ENCODE measurements around the gene KRTCAP2.

- TF ChIP-seq MAX (IDR thresholded peaks at IDR 0.05; ENCODE audit: low read depth, low read length) (no peak), JUNB (IDR thresholded peaks at IDR 0.05) (no peak), CTCF (IDR thresholded peaks at IDR 0.05 in 2 of 3, conservative IDR thresholded peaks at IDR 0.05 in 1 of 3; ENCODE audit: control insufficient read depth in 2 of 3, extremely low read depth in 1 of 3, insufficient read depth in 1 of 3, low read depth in 3 of 3, low read length in 3 of 3) (no peak), TCF12 (IDR thresholded peaks at IDR 0.05; ENCODE audit: low read depth, low read length) (no peak), SP1 (IDR thresholded peaks at IDR 0.05; ENCODE audit: low read depth, low read length) (no peak)
These were observed 14.4 kb upstream of the KRTCAP2 start for GRCh38 chr1:155187456-155187891.

Data from GM12878 (cell line).